SH-SY5Y (cell line): ENCODE results near the gene KCNJ15.

Experiments
- GATA2 ChIP-seq: IDR thresholded peaks from 2 replicates; pipeline ENCODE4 v1.6.1; 2011; ENCODE audit warnings: mild to moderate bottlenecking, low read depth, low read length
- GATA3 ChIP-seq: IDR thresholded peaks from 2 replicates; pipeline ENCODE4 v1.6.1; 2011; ENCODE audit warnings: low read depth, mild to moderate bottlenecking, low read length, moderate library complexity

DNA sequence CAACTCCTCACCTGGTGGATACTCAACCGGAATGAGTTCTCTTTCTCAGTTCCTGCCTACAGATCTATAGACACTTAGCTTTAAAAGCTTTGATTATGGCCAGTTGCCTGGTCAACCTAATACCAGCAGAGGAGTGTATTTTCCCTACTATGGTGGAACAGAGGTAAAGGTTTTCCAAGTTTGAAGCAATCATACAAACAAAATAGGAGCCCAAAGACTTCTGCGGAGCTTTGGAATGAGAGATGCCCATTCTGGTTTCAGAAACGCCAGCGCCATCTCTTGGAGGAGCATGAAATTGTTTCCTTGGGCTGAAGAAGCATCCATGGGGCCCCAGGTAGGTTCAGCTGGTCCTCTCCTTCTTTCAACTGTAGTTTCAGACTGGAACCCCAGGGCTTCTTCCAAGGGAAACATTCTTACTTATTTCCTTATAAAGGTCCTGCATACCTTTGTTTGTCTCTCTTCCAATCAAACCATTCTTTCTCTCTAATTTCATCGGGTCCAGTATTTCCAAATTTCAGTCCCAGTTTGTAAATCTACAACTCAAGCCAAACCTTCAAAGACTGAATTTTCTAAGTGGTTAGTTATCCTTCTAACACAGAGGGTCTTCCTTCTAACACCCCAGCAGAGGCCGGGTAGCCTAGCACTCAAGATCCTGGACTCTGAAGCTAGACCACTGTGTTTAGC, 95.9 kb downstream of the KCNJ15 start:
- TF ChIP-seq GATA3 (no peak), GATA2 (no peak)
